Left lung (tissue), 10 donors: Measurements from ENCODE around the gene LIN37. TPM values are rescaled to one million over a fixed set of nuclear protein-coding genes. Genes with fewer than 3 reads are reported as not detected.

Experiments used
- ATAC-seq: fragments of 200-7000 bp; cut with Tn5 transposase; one replicate; pipeline ENCODE4 v1.9.1; 2020; ENCODE audit warnings: moderate library complexity
- DNase-seq, 4 donors: peaks; one replicate each; pipeline ENCODE4 v3.0.0-alpha.2; 2013 to 2020
- H3K27ac ChIP-seq, 2 donors: fragments of 200-600 bp; sonication (generic) in 1 of 2; one replicate each; pipeline versions ENCODE4 v1.5.0 to v1.8.0; 2020 to 2021
- H3K27me3 ChIP-seq, 2 donors: fragments of 200-600 bp; sonication (generic) in 1 of 2; one replicate each; pipeline versions ENCODE4 v1.5.0 to v1.8.0; 2020 to 2021
- H3K36me3 ChIP-seq, 2 donors: fragments of 200-600 bp; sonication (generic) in 1 of 2; one replicate each; pipeline versions ENCODE4 v1.5.0 to v1.8.0; 2020 to 2021
- H3K4me1 ChIP-seq, 2 donors: fragments of 200-600 bp; one replicate each; pipeline ENCODE4 v1.8.0; 2021
- H3K4me3 ChIP-seq, 2 donors: fragments of 200-600 bp; sonication (generic) in 1 of 2; one replicate each; pipeline versions ENCODE4 v1.5.0 to v1.8.0; 2020 to 2021; ENCODE audit warnings: mild to moderate bottlenecking in 1 of 2
- H3K9me3 ChIP-seq, 2 donors: fragments of 200-600 bp; sonication (generic) in 1 of 2; one replicate each; pipeline versions ENCODE4 v1.5.0 to v1.8.0; 2020 to 2021
- intact Hi-C, 2 donors: fragments of 100-400 bp; cut with DNase I; formaldehyde crosslinking; loops; one replicate each; pipeline versions ENCODE4 v1.11.2 to v1.14.2; 2022
- polyA plus RNA-seq, 6 donors: library from polyadenylated mRNA; unstranded; fragments of 120-200 nt; gene quantifications; one replicate each; pipeline ENCODE4 v1.2.1, GENCODE V29; 2013; ENCODE audit not compliant: insufficient read length in 6 of 6
- total RNA-seq, 2 donors: library from RNA; stranded (reverse); fragmentation: NEBNext Ultra II Directional; extraction: Animal tissue kit (Norgen Biotek cat#: 25700); gene quantifications; one replicate each; pipeline ENCODE4 v1.2.1, GENCODE V29; 2021
- TF ChIP-seq, protein P1 (sequence below), 2 donors: fragments of 200-600 bp; sonication (generic) in 1 of 2; IDR thresholded peaks; one replicate each; pipeline versions ENCODE4 v1.5.0 to v1.8.0; 2021; ENCODE audit warnings: antibody characterized with exemption in 2 of 2
- donor health status: DM: no; HTN: yes; CAD: no.
- donor health status: DM: no; HTN: no; CAD: no.

The LIN37 gene
- total and polyA plus RNA-seq, 8 donors, result 6.6 to 14.5 (median 11.8) TPM

DNA sequence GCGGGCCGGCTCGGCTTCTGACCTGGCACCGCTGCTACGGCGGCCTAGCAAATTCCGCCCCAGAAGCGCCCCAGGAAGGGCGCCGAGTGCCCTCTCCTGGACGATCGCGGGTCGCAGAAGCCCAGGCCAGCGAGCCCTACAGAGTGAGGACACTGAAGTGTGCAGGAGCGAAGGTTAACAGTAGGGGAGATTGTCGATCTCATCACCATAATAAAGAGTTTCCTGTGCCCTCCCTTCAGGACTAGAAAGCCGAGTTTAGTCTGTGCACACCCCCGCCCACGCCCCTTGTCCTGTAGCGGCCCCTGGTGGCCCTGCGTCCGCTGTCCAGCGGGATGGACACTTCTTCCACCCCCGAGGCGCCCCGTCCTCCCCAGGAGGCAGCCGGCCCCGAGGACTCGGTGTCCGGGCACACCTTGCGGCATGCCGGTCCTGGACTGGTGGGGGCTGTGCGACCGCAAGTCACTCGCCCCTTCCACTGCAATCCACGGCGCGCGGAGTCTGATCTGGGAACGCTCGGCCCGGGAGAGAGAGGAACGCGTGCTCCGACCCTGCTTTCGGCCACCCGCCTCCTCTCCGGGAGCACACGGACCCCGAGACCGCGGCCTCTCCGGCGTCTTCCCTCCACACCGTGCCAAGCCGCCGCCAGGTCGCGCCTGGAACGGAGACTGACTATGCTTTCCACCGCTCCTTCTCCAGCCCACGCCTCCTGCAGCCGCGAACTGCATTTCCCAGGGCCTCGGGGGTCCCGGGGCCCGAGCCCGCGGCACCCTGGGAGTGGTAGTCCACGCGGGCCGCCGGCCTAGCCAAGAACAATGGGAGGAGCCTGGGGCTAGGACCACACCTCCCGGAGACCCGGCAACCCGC lies 31.3 kb upstream of the LIN37 start:
- TF ChIP-seq, protein P1, sequence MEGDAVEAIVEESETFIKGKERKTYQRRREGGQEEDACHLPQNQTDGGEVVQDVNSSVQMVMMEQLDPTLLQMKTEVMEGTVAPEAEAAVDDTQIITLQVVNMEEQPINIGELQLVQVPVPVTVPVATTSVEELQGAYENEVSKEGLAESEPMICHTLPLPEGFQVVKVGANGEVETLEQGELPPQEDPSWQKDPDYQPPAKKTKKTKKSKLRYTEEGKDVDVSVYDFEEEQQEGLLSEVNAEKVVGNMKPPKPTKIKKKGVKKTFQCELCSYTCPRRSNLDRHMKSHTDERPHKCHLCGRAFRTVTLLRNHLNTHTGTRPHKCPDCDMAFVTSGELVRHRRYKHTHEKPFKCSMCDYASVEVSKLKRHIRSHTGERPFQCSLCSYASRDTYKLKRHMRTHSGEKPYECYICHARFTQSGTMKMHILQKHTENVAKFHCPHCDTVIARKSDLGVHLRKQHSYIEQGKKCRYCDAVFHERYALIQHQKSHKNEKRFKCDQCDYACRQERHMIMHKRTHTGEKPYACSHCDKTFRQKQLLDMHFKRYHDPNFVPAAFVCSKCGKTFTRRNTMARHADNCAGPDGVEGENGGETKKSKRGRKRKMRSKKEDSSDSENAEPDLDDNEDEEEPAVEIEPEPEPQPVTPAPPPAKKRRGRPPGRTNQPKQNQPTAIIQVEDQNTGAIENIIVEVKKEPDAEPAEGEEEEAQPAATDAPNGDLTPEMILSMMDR (IDR thresholded peaks at IDR 0.05), result peak; percentile 92 to 94
- intact Hi-C loops, result no loop called here

DNA sequence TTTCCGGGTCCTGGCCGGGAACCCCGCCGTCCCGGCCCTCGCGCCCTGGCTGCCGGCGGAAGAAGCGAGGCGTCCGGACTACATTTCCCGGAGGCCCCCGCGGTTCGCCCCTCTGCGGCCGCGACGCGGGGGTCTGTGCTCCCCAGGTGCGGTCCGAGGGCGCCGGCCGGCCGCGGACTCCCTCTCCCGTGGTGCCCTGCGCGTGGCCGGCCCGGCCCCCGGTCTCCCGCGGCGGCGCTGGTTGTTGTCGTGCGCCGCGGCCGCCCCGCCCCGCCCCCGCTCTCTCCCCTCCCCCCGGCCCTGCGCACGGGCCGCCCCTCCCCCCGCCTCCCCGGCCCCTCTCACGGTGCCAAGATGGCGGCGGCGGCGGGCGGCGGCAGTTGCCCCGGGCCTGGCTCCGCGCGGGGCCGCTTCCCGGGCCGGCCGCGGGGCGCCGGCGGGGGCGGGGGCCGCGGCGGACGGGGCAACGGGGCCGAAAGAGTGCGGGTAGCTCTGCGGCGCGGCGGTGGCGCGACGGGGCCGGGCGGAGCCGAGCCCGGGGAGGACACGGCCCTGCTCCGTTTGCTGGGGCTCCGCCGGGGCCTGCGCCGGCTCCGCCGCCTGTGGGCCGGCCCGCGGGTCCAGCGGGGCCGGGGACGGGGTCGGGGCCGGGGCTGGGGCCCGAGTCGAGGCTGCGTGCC lies 30.6 kb upstream of the LIN37 start, which contains the start of gene KMT2B:
TSS of gene KMT2B (plus strand) at position 339 of the 680 bp plus-strand sequence. CDS start at position 355, 16 bp downstream.
- TF ChIP-seq, protein P1 (IDR thresholded peaks at IDR 0.05), result no peak
- DNase-seq, result peak in 2 of 4 donors; percentile 94 to 98

More for the DNA sequence above, 31.3 kb upstream of the LIN37 start:
- H3K27ac ChIP-seq, result peak overlapping the region; percentile 83 to 90
- DNase-seq, result peak; percentile 83 to 97 (median 96)
- no peaks in the 10 kb centered on the region for H3K9me3 ChIP-seq
- H3K36me3 ChIP-seq, result peaks cover 0 to 25% of the 10 kb centered on the region in 2 donors
- H3K4me1 ChIP-seq, result peaks cover 12 to 37% of the 10 kb centered on the region in 2 donors
- no peaks in the 10 kb centered on the region for H3K27me3 ChIP-seq
- peak; percentile 93 for ATAC-seq
- H3K4me3 ChIP-seq, result peak overlapping the region; percentile 58 to 95

DNA sequence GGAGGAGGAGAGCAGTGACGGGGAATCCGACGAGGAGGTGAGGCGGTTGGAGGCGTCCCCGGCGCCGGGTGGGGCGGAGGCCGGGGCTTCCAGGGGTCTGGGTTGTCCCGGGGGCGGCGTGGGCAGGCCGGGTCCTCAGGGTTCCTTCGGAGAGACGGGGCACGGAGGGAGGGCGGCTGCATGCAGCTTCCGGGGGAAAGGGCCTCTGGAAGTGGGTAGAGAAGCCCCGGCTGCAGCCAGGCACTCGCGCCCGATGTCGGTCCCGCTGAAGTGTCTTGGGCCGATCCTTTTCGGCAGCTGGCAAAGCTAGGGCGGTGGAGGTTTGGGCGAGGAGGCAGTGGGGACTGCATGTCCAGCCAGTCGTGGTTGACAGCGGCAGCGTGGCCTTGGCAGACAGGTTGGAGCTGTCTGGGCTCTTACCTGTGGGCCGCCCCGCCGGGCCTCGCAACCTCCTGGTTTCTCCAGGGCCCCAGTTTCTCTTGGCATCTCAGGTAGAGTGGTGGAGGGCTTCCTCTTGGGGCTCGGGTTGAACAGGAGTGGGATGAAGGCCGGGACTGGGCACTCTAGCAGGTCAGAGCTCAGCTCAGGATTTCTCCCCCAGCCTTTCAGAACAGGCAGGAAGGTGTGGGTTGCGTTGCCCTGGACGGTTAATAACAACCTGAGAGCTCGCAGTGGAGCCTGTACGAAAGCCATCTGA lies 29.9 kb upstream of the LIN37 start:
- Histone ChIP-seq H3K27ac (peak overlapping the region; percentile 72 to 82), H3K9me3 (no peaks in the 10 kb centered on the region), H3K27me3 (no peaks in the 10 kb centered on the region), H3K36me3 (peaks cover 0 to 40% of the 10 kb centered on the region in 2 donors), H3K4me1 (peaks cover 12 to 37% of the 10 kb centered on the region in 2 donors), H3K4me3 (peak overlapping the region; percentile 81 to 95)
- intact Hi-C loops, result no loop called here
- TF ChIP-seq, protein P1 (IDR thresholded peaks at IDR 0.05), result no peak
- DNase-seq (peak in 2 of 4 donors; percentile 54 to 88), ATAC-seq (no peak)

More for the DNA sequence above, 30.6 kb upstream of the LIN37 start, which contains the start of gene KMT2B:
- Histone ChIP-seq H3K4me3 (peak within 1 kb of the TSS; percentile 81 to 95), H3K36me3 (peaks cover 0 to 33% of the 10 kb centered on the region in 2 donors), H3K27me3 (no peaks in the 10 kb centered on the region), H3K9me3 (no peaks in the 10 kb centered on the region), H3K27ac (peak within 1 kb of the TSS; percentile 83 to 90), H3K4me1 (peaks cover 12 to 37% of the 10 kb centered on the region in 2 donors)
- intact Hi-C loops, result no loop called here
- peak; percentile 69 for ATAC-seq

DNA sequence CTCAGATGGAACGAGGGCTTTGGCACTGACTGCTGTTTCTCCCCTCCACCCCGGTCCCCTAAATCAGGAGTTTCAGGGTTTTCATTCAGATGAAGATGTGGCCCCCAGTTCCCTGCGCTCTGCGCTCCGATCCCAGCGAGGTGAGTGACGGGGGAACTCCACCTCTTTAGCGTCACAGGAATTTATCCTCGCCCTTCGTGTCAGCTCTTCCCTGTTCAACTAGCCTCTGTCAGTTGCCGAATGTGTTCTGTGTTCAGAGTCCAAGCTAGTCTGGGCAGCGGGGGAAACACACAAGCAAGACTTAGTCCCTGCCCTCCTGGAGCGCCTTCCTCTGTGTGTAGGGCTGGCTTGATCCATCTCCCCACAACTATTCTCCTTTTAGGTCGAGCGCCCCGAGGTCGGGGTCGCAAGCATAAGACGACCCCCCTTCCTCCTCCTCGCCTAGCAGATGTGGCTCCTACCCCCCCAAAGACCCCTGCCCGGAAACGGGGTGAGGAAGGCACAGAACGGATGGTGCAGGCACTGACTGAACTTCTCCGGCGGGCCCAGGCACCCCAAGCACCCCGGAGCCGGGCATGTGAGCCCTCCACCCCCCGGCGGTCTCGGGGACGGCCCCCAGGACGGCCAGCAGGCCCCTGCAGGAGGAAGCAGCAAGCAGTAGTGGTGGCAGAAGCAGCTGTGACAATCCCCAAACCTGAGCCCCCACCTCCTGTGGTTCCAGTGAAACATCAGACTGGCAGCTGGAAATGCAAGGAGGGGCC lies 28.8 kb upstream of the LIN37 start:
- Histone ChIP-seq H3K27me3 (no peaks in the 10 kb centered on the region), H3K4me1 (peaks cover 12 to 37% of the 10 kb centered on the region in 2 donors), H3K9me3 (no peaks in the 10 kb centered on the region), H3K36me3 (peaks cover 0 to 51% of the 10 kb centered on the region in 2 donors), H3K27ac (no peak overlapping the region), H3K4me3 (peak overlapping the region in 1 of 2 donors; percentile 95)
- DNase-seq (peak in 1 of 4 donors; percentile 79), ATAC-seq (no peak)
- intact Hi-C loops, result no loop called here
- TF ChIP-seq, protein P1 (IDR thresholded peaks at IDR 0.05), result no peak
